Measurements from ENCODE around the gene GALNT3.

The GALNT3 gene

GRCh38 chr2:165796129-165796528, 2.1 kb upstream of the GALNT3 start:
- DNase-seq: no peak

DNA sequence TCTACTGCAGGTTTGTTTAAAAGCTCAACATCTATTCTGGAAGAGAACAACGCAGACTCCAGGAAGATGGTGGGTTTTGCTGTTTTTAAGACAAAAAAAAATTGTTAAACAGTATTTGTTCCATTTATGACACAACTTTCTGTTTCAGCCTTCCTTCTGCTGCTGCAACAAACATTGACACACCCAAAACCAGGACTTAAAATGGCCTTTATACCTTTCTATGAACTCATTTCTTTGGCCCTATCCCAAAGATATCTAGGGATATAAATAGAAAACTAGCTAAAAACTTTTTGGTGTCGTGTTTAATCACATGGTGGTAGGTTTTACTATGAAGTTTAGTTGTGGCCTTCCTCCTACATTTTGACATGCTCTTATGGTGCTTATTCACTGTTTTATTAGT, 964 bp upstream of the GALNT3 start:
- no peak for DNase-seq

DNA sequence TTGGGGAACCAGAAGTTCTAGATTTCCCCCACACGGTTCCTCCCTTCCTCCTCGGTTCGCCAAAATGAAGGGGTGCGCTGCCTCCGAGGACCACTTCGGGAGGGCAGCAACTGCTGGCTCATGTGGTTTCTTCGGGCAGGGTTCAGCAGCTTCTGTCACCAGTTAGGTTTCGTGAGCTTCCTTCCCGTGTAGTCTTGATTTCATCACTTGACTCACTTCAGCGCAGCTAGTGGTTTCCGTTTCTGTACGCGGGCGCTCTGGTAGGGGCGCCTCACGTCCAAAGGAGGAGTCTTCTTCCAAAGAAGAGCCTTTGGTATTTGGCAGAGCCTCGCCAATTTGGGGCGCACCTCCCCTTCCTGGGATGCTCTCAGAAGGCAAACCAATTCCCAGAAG, 485 bp upstream of the GALNT3 start:
- DNase-seq: no peak

DNA sequence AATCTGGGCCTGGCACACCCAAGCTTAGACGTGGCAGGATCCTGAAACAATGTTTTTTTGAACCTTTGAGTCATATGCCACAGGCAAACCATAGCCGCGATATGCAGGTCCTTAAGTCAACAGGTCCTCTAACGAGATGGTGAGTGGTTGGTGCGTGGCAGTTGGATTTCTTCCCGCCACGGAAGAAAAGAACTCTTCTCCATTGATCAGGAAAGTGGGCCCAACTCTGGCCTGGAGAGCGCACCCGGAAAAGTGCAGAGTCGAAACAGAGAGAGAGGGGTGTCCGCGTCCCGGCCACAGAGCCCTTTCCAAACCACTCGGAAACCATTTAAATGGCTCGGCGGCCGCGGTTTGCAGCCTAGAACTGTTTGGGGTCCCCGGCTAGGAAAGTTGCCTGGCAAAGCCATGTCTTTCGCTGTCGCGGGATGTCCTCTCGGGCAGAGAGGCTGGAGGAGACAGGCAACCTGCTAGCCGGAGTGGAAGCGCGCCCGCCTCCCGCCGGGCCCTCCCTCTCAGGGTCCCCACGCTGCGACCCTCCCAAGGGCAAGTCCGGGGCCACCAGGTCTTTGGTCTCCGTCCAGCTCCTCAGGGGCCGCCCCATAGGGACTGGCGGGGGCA, 777 bp downstream of the GALNT3 start:
- no peak for DNase-seq

- DNase-seq: no peak
Measured at GRCh38 chr2:165792104-165792454, 2.0 kb downstream of the GALNT3 start.

DNA sequence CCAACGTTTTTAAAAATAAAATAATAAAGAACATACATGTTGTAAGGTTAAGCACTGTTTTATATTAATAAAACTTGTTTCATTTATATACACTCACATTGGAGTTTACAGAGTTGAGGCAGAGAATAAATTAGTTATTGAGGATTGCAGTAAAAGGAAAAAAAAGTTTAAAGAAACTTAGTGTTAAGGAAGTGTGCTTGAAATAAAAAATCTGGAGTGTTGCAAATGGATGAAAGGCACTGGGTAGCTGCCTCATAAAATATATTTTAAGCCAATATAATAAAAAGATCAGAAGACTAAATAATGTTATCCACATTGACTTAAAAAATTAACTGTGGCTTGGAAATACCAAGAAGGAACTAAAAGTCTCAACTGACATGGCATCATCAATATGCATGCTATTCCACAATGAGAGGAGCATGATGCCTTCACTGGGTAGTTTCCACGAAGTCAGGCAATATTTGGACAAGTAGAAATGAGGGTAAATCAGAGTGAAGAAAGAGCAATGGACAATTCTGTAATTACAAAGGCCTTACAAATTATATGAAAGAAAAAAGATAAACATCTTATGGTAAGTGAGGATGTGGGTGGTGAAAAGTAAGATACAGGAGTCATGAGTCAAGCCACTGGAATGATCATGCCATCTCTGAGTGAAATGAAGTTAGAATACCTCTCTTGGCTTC, 2.5 kb downstream of the GALNT3 start:
- DNase-seq: no peak

- no peak for DNase-seq
Measured at GRCh38 chr2:165790466-165790865, 3.6 kb downstream of the GALNT3 start.

DNA sequence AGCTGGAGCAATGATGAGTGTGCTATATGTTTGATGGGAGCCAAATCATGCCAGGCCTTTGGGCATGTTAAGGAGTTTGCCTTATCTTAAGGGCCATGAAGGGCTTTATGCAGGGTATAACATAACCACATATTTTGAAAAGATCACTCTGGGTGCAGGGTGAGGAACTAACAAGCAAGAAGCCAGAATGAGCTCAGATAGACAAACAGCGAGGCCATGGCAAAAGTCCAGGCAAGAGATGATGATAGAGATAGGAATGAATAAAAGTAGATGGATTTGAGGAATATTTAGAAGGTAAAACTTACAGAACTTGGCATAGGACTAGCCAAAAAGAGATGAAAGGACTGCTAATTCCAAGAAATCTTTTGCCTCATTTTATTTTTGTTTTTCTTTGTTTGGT, 6.7 kb downstream of the GALNT3 start:
- no peak for DNase-seq

DNA sequence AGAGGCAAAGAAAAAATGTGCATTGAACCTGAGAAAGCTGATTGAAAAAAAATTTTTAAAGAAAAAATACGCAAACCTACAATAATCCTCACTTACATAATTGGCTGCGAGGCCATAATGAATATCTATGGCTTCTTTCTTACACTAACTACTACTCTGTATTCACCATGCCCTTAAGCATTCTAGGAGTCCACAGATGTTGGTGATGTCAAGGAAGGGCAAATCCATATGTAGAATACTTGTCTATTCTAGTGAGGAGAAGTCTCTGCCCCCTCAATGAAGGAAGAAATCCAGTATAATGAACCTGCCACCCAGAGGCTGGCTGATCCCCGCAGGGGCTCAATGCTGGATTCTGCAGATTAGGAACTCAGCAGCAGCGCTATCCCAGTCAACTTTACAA, 14.3 kb downstream of the GALNT3 start:
- no peak for DNase-seq

GRCh38 chr2:165778653-165779451, 15.2 kb downstream of the GALNT3 start:
- DNase-seq: no peak

DNA sequence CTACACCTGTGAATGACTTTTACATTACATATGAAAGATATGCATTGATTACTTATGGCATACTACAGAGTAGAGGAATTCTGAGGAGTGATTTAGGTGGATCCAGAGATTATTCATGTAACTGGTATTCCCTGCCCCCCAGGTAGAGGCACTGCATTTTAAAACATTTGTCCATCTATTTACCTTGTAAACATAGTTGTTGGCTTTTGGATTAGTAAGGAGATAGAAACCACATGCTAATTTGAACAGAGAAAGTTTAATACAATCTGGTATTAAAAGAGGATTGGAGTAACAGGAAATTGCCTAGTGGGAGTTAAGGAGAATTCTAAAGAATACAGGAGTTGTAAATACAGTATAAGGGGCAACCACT, 15.9 kb downstream of the GALNT3 start:
- DNase-seq: no peak

DNA sequence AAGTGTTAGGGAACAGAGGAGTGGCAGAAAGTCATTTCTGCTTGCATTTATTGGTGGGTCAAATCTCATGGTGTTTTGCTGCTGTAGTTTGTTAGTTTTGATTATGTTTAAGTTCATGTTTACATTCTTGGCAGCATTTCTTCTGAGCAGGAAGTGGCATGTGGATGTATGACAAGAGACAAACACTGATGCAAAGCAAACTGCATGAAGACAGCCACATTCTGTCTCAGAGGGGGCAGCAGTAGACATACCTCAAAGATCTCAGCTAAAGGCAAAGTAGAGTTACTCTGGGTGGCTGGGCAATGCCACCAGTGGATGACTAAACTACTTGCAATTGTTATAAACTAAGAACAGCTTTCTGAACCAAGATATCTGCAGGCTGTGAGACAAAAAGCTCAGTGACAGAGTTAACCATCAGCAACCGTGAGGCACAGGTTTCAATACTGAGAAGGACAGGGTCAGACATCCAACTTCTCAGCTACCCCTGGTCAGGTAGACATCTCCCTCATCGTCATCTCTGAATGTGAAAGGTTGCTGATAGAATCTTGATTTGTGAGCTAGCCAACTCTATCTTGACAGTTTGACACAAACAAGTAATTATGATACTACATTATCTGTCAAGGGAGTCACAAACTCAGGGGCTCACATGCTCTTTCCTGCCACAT, 16.4 kb downstream of the GALNT3 start:
- DNase-seq: no peak

DNA sequence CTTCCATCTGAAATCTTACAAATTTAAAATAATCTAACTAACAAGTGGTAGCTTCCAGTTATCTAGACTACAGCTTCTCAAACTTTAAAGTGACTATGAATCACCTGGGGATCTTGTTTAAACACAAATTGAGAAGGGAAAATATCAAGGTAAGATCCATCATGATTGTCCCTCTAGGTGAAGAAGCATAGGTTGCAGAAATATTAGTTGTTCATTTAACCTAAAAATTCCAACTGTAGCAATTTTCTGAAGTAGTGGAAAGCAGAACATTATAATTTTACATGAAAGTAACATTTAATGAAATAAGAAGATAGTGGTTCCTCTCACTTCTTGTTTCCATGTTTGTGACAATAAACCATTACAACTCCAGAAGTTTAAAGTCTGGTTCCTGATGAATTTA, 17.3 kb downstream of the GALNT3 start:
- DNase-seq: no peak

DNA sequence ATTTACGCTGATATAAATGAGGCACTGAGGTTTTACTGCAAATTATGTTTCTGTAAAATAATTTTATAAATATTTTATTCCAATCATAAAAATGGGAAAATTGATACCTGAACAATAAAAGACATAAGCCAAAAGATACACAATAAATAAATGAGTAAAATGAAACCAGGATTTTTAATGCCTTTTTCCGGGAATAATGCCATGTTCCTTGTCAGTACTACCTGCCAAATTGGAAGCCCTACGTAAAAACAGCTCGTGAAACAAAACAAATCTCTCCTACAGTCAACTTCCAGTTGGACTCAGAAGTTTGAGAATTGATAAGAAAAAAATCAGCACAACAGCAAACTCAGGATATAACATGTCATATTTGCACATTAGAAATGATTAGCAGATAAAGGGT, 18.0 kb downstream of the GALNT3 start:
- no peak for DNase-seq

GRCh38 chr2:165773684-165774083, 20.4 kb downstream of the GALNT3 start:
- no peak for DNase-seq

- no peak for DNase-seq
Measured at GRCh38 chr2:165772183-165772582, 21.9 kb downstream of the GALNT3 start.

DNA sequence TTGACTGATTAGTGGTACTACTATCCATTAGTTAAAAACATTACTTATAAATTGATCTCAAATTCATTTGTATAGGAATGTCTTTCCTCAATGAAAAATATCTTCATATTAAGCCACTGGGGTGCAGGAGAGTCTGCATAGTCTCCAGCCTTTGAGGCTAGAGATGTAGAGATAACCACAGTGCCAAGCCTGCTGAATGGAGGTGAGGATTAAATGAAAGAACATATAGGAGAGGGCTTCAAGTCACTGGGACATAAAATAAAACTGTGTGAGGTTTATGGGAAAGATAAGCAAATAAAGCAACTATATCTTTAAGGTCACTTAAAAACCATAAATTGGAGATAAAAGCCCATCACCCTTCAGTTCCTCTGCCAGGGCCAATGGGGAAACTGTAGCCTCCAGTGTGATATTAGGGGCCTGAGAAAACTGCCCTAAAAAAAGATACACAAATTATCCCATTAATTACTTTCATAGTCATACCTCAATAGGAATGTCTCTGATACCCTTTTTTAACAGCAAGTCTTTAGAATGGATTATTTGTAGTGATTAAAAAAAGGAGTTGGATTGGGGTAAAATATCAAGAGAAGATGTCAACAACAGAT, 27.6 kb downstream of the GALNT3 start:
- DNase-seq: no peak

DNA sequence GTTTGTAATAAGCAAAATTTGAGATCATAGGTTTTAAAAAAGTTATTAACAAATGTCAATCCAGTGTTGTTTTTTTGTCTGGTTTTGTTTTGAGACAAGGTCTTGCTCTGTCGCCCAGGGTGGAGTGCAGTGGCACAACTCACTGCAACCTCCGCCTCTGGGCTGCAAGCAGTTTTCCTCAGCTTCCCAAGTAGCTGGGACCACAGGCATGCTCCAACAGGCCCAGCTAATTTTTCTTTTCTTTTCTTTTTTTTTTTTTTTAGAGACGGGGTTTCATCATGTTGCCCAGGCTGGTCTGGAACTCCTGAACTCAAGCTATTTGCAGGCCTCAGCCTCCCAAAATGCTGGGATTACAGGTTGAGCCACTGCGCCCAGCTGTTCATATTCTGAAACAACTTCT, 31.3 kb downstream of the GALNT3 start:
- DNase-seq: no peak

DNA sequence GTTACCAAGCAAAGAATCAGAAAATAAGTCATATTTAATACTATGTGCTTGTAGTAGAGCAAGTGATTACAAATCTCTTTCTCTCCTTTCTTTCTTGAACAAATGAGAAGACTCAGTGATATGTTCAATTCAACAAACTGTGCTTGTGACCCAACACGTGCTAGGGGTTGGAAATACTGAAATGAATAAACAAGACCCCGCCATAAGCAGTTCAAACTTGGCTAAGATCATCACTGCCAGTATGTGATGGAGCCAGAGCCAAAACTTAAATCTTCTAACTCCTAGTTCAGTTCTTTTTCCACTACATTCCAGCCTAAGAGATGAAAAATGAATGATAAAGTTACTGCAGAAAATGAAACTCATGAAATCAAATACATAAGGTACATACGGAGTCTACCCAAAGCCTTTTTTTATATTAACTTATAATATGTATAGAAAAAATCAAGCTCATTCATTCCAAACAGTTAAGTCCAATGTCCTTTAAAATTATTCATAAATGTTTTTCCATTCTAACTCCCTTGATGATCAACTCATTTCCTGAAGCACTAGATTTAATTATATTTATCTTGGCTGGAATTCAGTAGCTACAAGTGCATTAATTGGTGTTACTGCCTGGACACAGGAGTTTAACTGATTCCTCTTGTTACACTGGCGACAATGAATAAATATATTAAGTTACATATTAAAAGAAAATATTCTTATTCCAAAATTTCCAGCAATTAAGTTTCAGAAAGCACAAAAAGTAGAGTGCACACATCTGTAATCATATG, 36.0 kb downstream of the GALNT3 start:
- no peak for DNase-seq

DNA sequence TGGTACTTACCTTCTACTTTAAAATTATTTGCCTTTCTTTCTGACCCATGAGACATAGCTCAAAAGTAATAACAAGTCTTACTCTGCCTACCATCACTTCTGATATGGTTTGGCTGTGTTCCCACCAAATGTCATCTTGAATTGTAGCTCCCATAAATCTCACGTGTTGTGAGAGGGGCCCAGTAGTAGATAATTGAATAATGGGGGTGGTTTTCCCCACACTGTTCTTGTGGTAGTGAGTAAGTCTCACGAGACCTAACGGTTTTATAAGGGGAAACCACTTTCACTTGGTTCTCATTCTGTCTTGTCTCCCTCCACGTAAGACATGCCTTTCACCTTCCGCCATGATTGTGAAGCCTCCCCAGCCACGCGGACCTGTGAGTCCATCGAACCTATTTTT, 47.5 kb downstream of the GALNT3 start:
- no peak for DNase-seq

DNA sequence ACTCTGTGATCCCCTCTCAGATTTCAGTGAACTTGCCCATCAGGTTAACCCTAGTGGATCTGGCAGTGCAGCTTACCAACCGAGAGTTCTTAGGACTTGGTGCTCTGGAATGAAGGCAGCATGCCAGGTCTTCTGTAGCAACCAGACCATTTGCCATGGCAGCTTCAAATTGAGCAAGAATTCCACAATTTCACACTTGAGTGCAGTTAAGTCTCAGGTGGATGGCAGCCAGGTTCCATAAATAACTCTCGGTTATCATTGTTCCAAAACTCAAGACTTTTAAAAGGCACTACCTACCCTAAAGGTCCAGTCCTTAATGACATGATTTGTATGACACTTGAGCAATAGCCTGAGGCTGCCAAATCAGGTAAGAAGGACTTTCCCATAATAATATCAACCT, 48.1 kb downstream of the GALNT3 start:
- DNase-seq: peak in 1 of 2 donors; percentile 14

DNA sequence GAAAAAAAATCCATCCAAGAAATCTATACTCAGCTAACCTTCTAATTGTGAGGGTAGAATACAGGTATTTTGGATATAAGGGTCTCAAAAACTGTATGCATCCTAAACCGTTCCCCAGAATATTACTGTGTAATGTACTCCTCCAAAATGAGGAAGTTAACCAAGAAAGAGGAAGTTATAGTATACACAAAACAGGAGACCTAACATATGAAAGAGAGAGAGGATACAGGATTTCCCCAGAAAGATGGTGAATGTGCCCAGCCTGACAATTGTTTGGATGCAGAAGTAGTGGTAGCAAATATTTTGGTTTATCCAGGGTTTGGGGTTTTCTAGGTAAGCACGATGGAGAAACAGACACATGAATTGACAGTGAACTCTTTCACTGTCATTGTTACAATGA, 50.6 kb downstream of the GALNT3 start:
- no peak for DNase-seq

- DNase-seq: no peak
Measured at GRCh38 chr2:165725421-165725820, 68.6 kb downstream of the GALNT3 start.
